ENCODE data around the gene CALHM4. TPM values are rescaled to one million over a fixed set of nuclear protein-coding genes. Genes with fewer than 3 reads are reported as not detected.

CALHM4 gene
- total and polyA plus RNA-seq, 2 experiments from 2014 or later, result not detected

DNA sequence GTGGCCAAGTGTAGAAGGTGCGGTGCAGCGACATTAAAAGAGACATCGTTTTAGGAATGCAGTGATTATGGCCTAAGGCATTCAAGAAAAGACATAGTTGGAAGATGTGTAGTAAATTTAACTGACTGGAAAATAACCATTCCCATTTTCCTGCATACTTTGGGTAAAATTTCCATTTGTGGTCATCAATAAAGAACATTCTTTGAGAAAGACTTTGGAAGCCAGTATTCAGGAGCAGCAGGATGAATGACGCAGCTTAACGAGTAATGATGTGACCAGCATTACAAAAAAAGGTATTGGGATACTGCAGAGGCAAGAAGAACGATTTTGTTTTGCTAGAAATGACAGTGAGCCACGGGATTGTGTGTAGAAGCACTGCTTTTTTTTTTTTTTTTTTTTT lies 10.8 kb downstream of the CALHM4 start:
- no peaks in the 10 kb centered on the region for H3K9me3 ChIP-seq (ENCODE audit: low read depth)
- H3K9me2 ChIP-seq (ENCODE audit: insufficient read depth), result no peaks in the 10 kb centered on the region
- H3K4me2 ChIP-seq (ENCODE audit: unreplicated experiment), result peak overlapping the region; percentile 66
- peaks cover 35% of the 10 kb centered on the region for H3K4me1 ChIP-seq (ENCODE audit: insufficient read depth)
- peak; percentile 20 for DNase-seq
- in situ Hi-C loops (cut with MboI), result no loop called here
- no peaks in the 10 kb centered on the region for H3K36me3 ChIP-seq (ENCODE audit: low read depth)
- H3K4me3 ChIP-seq, result no peak overlapping the region
- no peaks in the 10 kb centered on the region for H3K27me3 ChIP-seq (replicated peaks; ENCODE audit: insufficient read depth)
- peak overlapping the region; percentile 77 for H2AFZ ChIP-seq
- H3F3A ChIP-seq (ENCODE audit: insufficient read depth), result peaks cover 11% of the 10 kb centered on the region
- H4K20me1 ChIP-seq (ENCODE audit: insufficient read depth), result no peaks in the 10 kb centered on the region
- H3K79me2 ChIP-seq (ENCODE audit: insufficient read depth), result 0 out of 2 replicates have a peak, but pooled peaks cover 2% of the 10 kb centered on the region
- H3K9ac ChIP-seq, result no peak overlapping the region
- TF ChIP-seq EZH2phosphoT487 (IDR thresholded peaks at IDR 0.05; ENCODE audit: insufficient read depth, low read depth), result no peak
- no peak for TF ChIP-seq EZH2 (IDR thresholded peaks at IDR 0.05; ENCODE audit: insufficient read depth, poor library complexity, severe bottlenecking)
- no peak overlapping the region for H3K27ac ChIP-seq
- 67 to 76% methylated on average over 7 of the region's 7 CpGs for WGBS, 2 experiments (ENCODE audit: low coverage in 1 of 2, low lambda C conversion rate in 2 of 2, missing lambda C conversion rate in 2 of 2)

- WGBS, 2 experiments (ENCODE audit: low coverage in 1 of 2, low lambda C conversion rate in 2 of 2, missing lambda C conversion rate in 2 of 2), result 49 to 55% methylated on average over 42 of the region's 42 CpGs
- no peak overlapping the region for H3K9ac ChIP-seq
- H3K36me3 ChIP-seq (ENCODE audit: low read depth), result no peaks in the 10 kb centered on the region
- H3K9me3 ChIP-seq (ENCODE audit: low read depth), result no peaks in the 10 kb centered on the region
- TF ChIP-seq EZH2phosphoT487 (IDR thresholded peaks at IDR 0.05; ENCODE audit: insufficient read depth, low read depth) (no peak), EZH2 (IDR thresholded peaks at IDR 0.05; ENCODE audit: insufficient read depth, poor library complexity, severe bottlenecking) (no peak)
- no peaks in the 10 kb centered on the region for H3K9me2 ChIP-seq (ENCODE audit: insufficient read depth)
- DNase-seq, result peak; percentile 46
- peak overlapping the region; percentile 45 for H3K4me3 ChIP-seq
- no peaks in the 10 kb centered on the region for H4K20me1 ChIP-seq (ENCODE audit: insufficient read depth)
- H3F3A ChIP-seq (ENCODE audit: insufficient read depth), result peaks cover 15% of the 10 kb centered on the region
- peaks cover 11% of the 10 kb centered on the region for H3K79me2 ChIP-seq (ENCODE audit: insufficient read depth)
- H3K4me2 ChIP-seq (ENCODE audit: unreplicated experiment), result peak overlapping the region; percentile 66
- H3K4me1 ChIP-seq (ENCODE audit: insufficient read depth), result peaks cover 36% of the 10 kb centered on the region
- no peaks in the 10 kb centered on the region for H3K27me3 ChIP-seq (replicated peaks; ENCODE audit: insufficient read depth)
- H2AFZ ChIP-seq, result peak overlapping the region; percentile 77
- in situ Hi-C loops (cut with MboI), result no loop called here
- no peak overlapping the region for H3K27ac ChIP-seq
These were observed 11.6 kb downstream of the CALHM4 start for GRCh38 chr6:116564921-116565872.

GRCh38 chr6:116568111-116568510 lies 14.6 kb downstream of the CALHM4 start:
- Histone ChIP-seq H2AFZ (no peak overlapping the region), H4K20me1 (ENCODE audit: insufficient read depth) (no peaks in the 10 kb centered on the region), H3K9me3 (ENCODE audit: low read depth) (no peaks in the 10 kb centered on the region), H3K9me2 (ENCODE audit: insufficient read depth) (no peaks in the 10 kb centered on the region), H3F3A (ENCODE audit: insufficient read depth) (peaks cover 31% of the 10 kb centered on the region), H3K4me2 (ENCODE audit: unreplicated experiment) (peak overlapping the region; percentile 16), H3K4me1 (ENCODE audit: insufficient read depth) (peaks cover 39% of the 10 kb centered on the region), H3K79me2 (ENCODE audit: insufficient read depth) (peaks cover 35% of the 10 kb centered on the region), H3K27me3 (replicated peaks; ENCODE audit: insufficient read depth) (no peaks in the 10 kb centered on the region), H3K4me3 (no peak overlapping the region), H3K36me3 (ENCODE audit: low read depth) (no peaks in the 10 kb centered on the region), H3K27ac (peak overlapping the region; percentile 61), H3K9ac (peak overlapping the region; percentile 20; the same call in 1 of the 2 replicates)
- TF ChIP-seq EZH2 (IDR thresholded peaks at IDR 0.05; ENCODE audit: insufficient read depth, poor library complexity, severe bottlenecking), result no peak
- no peak for TF ChIP-seq EZH2phosphoT487 (IDR thresholded peaks at IDR 0.05; ENCODE audit: insufficient read depth, low read depth)
- in situ Hi-C loops (cut with MboI), result no loop called here
- DNase-seq, result peak; percentile 80

GRCh38 chr6:116568821-116569755 lies 15.5 kb downstream of the CALHM4 start:
- in situ Hi-C loops (cut with MboI), result no loop called here
- Histone ChIP-seq H3K9me2 (ENCODE audit: insufficient read depth) (no peaks in the 10 kb centered on the region), H4K20me1 (ENCODE audit: insufficient read depth) (no peaks in the 10 kb centered on the region), H3F3A (ENCODE audit: insufficient read depth) (peaks cover 31% of the 10 kb centered on the region), H2AFZ (no peak overlapping the region), H3K4me1 (ENCODE audit: insufficient read depth) (peaks cover 47% of the 10 kb centered on the region), H3K9me3 (ENCODE audit: low read depth) (no peaks in the 10 kb centered on the region), H3K27me3 (replicated peaks; ENCODE audit: insufficient read depth) (no peaks in the 10 kb centered on the region), H3K4me2 (ENCODE audit: unreplicated experiment) (peak overlapping the region; percentile 16), H3K4me3 (no peak overlapping the region), H3K9ac (peak overlapping the region; percentile 20; the same call in 1 of the 2 replicates), H3K79me2 (ENCODE audit: insufficient read depth) (peaks cover 45% of the 10 kb centered on the region), H3K27ac (peak overlapping the region; percentile 61), H3K36me3 (ENCODE audit: low read depth) (no peaks in the 10 kb centered on the region)
- DNase-seq, result peak; percentile 27
- TF ChIP-seq EZH2phosphoT487 (IDR thresholded peaks at IDR 0.05; ENCODE audit: insufficient read depth, low read depth) (no peak), EZH2 (IDR thresholded peaks at IDR 0.05; ENCODE audit: insufficient read depth, poor library complexity, severe bottlenecking) (no peak)
- WGBS, 2 experiments (ENCODE audit: low coverage in 1 of 2, low lambda C conversion rate in 2 of 2, missing lambda C conversion rate in 2 of 2), result 75% methylated on average over 7 of the region's 7 CpGs

All from GM23248 (cell line).